ENCODE measurements around the gene CSTF1.

DNA sequence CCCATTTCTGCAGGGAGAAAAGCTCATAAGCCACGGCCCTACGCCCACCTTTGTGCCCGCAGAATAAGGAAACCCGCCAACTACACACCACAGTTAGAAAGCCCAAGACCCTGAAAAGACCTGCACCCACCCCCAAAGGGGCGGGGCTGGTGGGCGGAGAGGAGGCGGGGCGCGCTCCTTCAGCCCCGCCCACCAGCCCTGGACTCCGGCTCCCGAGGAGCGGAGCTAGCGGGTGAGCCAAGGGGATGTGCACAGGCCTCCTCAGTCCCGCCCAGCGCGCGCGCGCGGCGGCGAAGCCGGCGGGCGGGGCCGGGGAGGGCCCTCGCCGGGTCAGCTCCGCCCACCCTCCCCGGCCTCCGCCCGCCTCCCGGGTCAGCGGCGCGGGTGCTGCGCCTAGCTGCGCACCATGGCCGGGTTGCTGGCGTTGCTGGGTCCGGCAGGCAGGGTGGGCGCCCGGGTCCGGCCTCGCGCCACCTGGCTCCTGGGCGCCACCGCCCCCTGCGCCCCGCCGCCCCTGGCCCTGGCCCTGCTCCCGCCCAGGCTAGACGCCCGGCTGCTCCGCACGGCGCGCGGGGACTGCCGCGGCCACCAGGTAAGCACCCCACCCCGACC is 33.7 kb upstream of the CSTF1 start, which contains the start of gene FAM210B:
- TF ChIP-seq, protein P1, sequence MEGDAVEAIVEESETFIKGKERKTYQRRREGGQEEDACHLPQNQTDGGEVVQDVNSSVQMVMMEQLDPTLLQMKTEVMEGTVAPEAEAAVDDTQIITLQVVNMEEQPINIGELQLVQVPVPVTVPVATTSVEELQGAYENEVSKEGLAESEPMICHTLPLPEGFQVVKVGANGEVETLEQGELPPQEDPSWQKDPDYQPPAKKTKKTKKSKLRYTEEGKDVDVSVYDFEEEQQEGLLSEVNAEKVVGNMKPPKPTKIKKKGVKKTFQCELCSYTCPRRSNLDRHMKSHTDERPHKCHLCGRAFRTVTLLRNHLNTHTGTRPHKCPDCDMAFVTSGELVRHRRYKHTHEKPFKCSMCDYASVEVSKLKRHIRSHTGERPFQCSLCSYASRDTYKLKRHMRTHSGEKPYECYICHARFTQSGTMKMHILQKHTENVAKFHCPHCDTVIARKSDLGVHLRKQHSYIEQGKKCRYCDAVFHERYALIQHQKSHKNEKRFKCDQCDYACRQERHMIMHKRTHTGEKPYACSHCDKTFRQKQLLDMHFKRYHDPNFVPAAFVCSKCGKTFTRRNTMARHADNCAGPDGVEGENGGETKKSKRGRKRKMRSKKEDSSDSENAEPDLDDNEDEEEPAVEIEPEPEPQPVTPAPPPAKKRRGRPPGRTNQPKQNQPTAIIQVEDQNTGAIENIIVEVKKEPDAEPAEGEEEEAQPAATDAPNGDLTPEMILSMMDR (IDR thresholded peaks at IDR 0.05): no peak
- TF ChIP-seq POLR2AphosphoS5 (IDR thresholded peaks at IDR 0.05) (peak; percentile 51 to 79 (median 64)), POLR2A (IDR thresholded peaks at IDR 0.05) (no peak), EP300 (IDR thresholded peaks at IDR 0.05; ENCODE audit: low read depth) (no peak)

Data from transverse colon (tissue), 4 donors.